MCF 10A (cell line): ENCODE data around the gene FAM171A1. TPM values are rescaled to one million over a fixed set of nuclear protein-coding genes. Genes with fewer than 3 reads are reported as not detected.

Source experiments
- BruUV-seq: library from RNA; stranded (reverse); fragments of 400-500 nt; replicated peaks from 2 replicates; lab custom pipeline; 2021; lab: Mats Ljungman, UMichigan
- CTCF ChIA-PET: fragments of 300-600 bp; sonication (Branson Sonifier 250); formaldehyde crosslinking; extraction: SDS; loops from one replicate; lab custom pipeline; 2021; ENCODE audit warnings: antibody characterized with exemption, inconsistent platforms; lab: Yijun Ruan, JAX
- POLR2A ChIA-PET: fragments of 300-600, 350-650 bp; sonication (Branson Sonifier 250); formaldehyde crosslinking; extraction: SDS; loops from one replicate; lab custom pipeline; 2020; ENCODE audit warnings: antibody characterized with exemption, inconsistent platforms; lab: Yijun Ruan, JAX
- DNase-seq: peaks from one replicate; pipeline ENCODE4 v3.0.0-alpha.2; 2018; ENCODE audit not compliant: unreplicated experiment
- H3K27ac Mint-ChIP-seq: one replicate; pipeline ENCODE4 v1.8.0; 2022; ENCODE audit warnings: mild to moderate bottlenecking, low read depth, mixed read lengths; ENCODE audit not compliant: unreplicated experiment
- H3K27me3 Mint-ChIP-seq: one replicate; pipeline ENCODE4 v1.8.0; 2022; ENCODE audit warnings: mixed read lengths; ENCODE audit not compliant: insufficient read depth, unreplicated experiment
- H3K36me3 Mint-ChIP-seq: one replicate; pipeline ENCODE4 v1.8.0; 2022; ENCODE audit warnings: mild to moderate bottlenecking, moderate library complexity, mixed read lengths; ENCODE audit not compliant: insufficient read depth, unreplicated experiment
- H3K4me1 Mint-ChIP-seq: one replicate; pipeline ENCODE4 v1.8.0; 2022; ENCODE audit warnings: mixed read lengths; ENCODE audit not compliant: insufficient read depth, unreplicated experiment
- H3K4me3 Mint-ChIP-seq: one replicate; pipeline ENCODE4 v1.8.0; 2022; ENCODE audit warnings: mild to moderate bottlenecking, moderate library complexity, mixed read lengths; ENCODE audit not compliant: unreplicated experiment
- H3K9me3 Mint-ChIP-seq: one replicate; pipeline ENCODE4 v1.8.0; 2022; ENCODE audit warnings: mixed read lengths; ENCODE audit not compliant: unreplicated experiment
- intact Hi-C: fragments of 100-400 bp; cut with micrococcal nuclease; formaldehyde crosslinking; loops from 2 replicates; pipeline ENCODE4 v1.14.1; 2022
- total RNA-seq: library from RNA; stranded (reverse); gene quantifications from 2 replicates; pipeline ENCODE4 v1.2.3, GENCODE V29; 2022
- TF ChIP-seq, protein P1 (sequence below): fragments of 200-600 bp; IDR thresholded peaks from one replicate; pipeline ENCODE4 v1.8.0; 2022; ENCODE audit warnings: antibody characterized with exemption, mild to moderate bottlenecking; ENCODE audit not compliant: unreplicated experiment

Gene FAM171A1
- total RNA-seq, 1 experiment from 2014 or later, result 9.3 TPM

DNA sequence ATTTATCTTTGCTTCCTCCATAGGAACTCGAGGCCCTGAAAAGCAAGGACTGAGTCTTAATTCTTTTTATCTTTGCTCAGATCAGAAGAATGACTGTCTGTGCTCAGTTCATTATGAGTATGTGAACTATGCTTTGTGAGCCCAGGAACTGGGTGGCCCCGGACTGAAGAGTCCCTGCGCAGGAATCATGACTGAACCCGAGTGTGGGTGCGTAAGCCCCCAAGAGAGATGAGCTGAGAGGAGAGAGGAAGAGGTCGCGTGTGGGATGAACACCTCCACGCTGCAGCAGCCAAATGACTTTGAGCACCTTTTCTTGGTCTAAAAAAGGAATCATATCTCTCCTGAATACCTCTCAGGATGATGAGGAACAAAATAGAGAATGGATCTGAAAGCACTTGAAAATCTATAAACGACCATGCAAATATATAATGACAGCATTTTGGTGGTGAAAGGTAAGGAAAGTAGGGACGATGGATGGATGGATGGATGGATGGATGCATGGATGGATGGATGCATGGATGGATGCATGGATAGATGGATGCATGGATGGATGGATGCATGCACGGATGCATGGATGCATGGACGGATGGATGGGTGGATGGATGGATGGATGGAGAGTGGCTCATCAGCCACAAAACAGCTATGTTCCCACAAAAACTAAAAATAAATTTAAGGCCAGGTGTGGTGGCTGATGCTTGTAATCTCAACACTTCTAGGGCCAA is 19.8 kb downstream of the FAM171A1 start:
- intact Hi-C loops, result no loop called here
- H3K27me3 Mint-ChIP-seq, result no peaks in the 10 kb centered on the region

GRCh38 chr10:15349112-15349511 is 22.0 kb downstream of the FAM171A1 start:
- POLR2A ChIA-PET, result no interaction called here
- Mint-ChIP-seq H3K27ac (no peak overlapping the region), H3K36me3 (no peaks in the 10 kb centered on the region), H3K4me1 (peaks cover 8% of the 10 kb centered on the region), H3K4me3 (no peak overlapping the region), H3K27me3 (no peaks in the 10 kb centered on the region), H3K9me3 (no peaks in the 10 kb centered on the region)
- TF ChIP-seq, protein P1, sequence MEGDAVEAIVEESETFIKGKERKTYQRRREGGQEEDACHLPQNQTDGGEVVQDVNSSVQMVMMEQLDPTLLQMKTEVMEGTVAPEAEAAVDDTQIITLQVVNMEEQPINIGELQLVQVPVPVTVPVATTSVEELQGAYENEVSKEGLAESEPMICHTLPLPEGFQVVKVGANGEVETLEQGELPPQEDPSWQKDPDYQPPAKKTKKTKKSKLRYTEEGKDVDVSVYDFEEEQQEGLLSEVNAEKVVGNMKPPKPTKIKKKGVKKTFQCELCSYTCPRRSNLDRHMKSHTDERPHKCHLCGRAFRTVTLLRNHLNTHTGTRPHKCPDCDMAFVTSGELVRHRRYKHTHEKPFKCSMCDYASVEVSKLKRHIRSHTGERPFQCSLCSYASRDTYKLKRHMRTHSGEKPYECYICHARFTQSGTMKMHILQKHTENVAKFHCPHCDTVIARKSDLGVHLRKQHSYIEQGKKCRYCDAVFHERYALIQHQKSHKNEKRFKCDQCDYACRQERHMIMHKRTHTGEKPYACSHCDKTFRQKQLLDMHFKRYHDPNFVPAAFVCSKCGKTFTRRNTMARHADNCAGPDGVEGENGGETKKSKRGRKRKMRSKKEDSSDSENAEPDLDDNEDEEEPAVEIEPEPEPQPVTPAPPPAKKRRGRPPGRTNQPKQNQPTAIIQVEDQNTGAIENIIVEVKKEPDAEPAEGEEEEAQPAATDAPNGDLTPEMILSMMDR, result no peak
- no TSS peak for BruUV-seq
- no peak for DNase-seq
- intact Hi-C loops, result no loop called here
- CTCF ChIA-PET, result interaction anchor here (0.9 kb wide), 1 partner anchor 13 kb away, joined by 4 read pairs; no protein-coding TSS in a partner anchor

More for the DNA sequence above, 19.8 kb downstream of the FAM171A1 start:
- DNase-seq, result no peak
- Mint-ChIP-seq H3K27ac (no peak overlapping the region), H3K4me1 (no peaks in the 10 kb centered on the region), H3K9me3 (no peaks in the 10 kb centered on the region), H3K36me3 (no peaks in the 10 kb centered on the region), H3K4me3 (no peak overlapping the region)
- no TSS peak for BruUV-seq
- CTCF ChIA-PET, result interaction anchor here (0.6 kb wide), 3 partner anchors 10 to 1018 kb away, joined by 3 read pairs; no protein-coding TSS in a partner anchor
- TF ChIP-seq, protein P1, result no peak
- POLR2A ChIA-PET, result no interaction called here

- Mint-ChIP-seq H3K4me1 (peaks cover 8% of the 10 kb centered on the region), H3K27me3 (no peaks in the 10 kb centered on the region), H3K27ac (no peak overlapping the region), H3K36me3 (no peaks in the 10 kb centered on the region), H3K4me3 (no peak overlapping the region), H3K9me3 (no peaks in the 10 kb centered on the region)
- no peak for DNase-seq
- CTCF ChIA-PET, result interaction anchor here (0.9 kb wide), 1 partner anchor 13 kb away, joined by 4 read pairs; no protein-coding TSS in a partner anchor
- TF ChIP-seq, protein P1, result no peak
- intact Hi-C loops, result no loop called here
- POLR2A ChIA-PET, result no interaction called here
- BruUV-seq, result no TSS peak
Observed at GRCh38 chr10:15348579-15348978, 22.5 kb downstream of the FAM171A1 start.

- Mint-ChIP-seq H3K27ac (no peak overlapping the region), H3K27me3 (no peaks in the 10 kb centered on the region), H3K36me3 (no peaks in the 10 kb centered on the region), H3K4me3 (no peak overlapping the region), H3K9me3 (no peaks in the 10 kb centered on the region), H3K4me1 (peaks cover 8% of the 10 kb centered on the region)
- BruUV-seq, result no TSS peak
- intact Hi-C loops, result no loop called here
- no peak for DNase-seq
- TF ChIP-seq, protein P1, result no peak
- ChIA-PET POLR2A (no interaction called here), CTCF (interaction anchor here (0.6 kb wide), 1 partner anchor 758 kb away, joined by 3 read pairs; no protein-coding TSS in a partner anchor)
Observed at GRCh38 chr10:15347150-15347549, 23.9 kb downstream of the FAM171A1 start.
